Stomach (tissue), 9 donors: ENCODE results near the gene ROBO3. TPM values are rescaled to one million over a fixed set of nuclear protein-coding genes. Genes with fewer than 3 reads are reported as not detected.

ENCODE experiments used
- DNase-seq, 2 donors: peaks; one replicate each; pipeline versions ENCODE4 v3.0.0 to v3.0.0-alpha.2; 2013 to 2019
- H3K27ac ChIP-seq, 5 donors: fragments of 200-600 bp in 4 of 5; sonication (generic) in 4 of 5; one replicate each; pipeline ENCODE4 v1.5.1; 2013 to 2019; ENCODE audit warnings: mild to moderate bottlenecking in 1 of 5, moderate library complexity in 1 of 5
- H3K27me3 ChIP-seq, 3 donors: fragments of 200-600 bp; sonication (generic); one replicate each; pipeline ENCODE4 v1.5.1; 2017 to 2019; ENCODE audit warnings: mixed run types in 1 of 3
- H3K36me3 ChIP-seq, 4 donors: fragments of 200-600 bp; sonication (generic); 1 replicate in 3 of 4; 2 replicates in 1 of 4; pipeline ENCODE4 v1.5.1; 2016 to 2019
- H3K4me1 ChIP-seq, 4 donors: fragments of 200-600 bp; sonication (generic); one replicate each; pipeline ENCODE4 v1.5.1; 2016 to 2019
- H3K4me3 ChIP-seq, 4 donors: fragments of 200-600 bp; sonication (generic) in 3 of 4; one replicate each; pipeline ENCODE4 v1.5.1; 2016 to 2019; ENCODE audit warnings: mild to moderate bottlenecking in 1 of 4
- H3K9me3 ChIP-seq, 4 donors: fragments of 200-600 bp; sonication (generic); one replicate each; pipeline ENCODE4 v1.5.1; 2016 to 2019
- CTCF ChIP-seq, 7 experiments: fragments of 450-650 bp in 4 of 7; fragments of 200-600 bp in 3 of 7; sonication (generic) in 3 of 7; IDR thresholded peaks; one replicate each; pipeline ENCODE4 v1.5.1; 2016 to 2019; ENCODE audit warnings: antibody characterized with exemption in 7 of 7, control low read depth in 2 of 7, mild to moderate bottlenecking in 1 of 7
- EP300 ChIP-seq: sonication (generic); formaldehyde crosslinking; IDR thresholded peaks from one replicate; pipeline ENCODE4 v1.6.1; 2017; ENCODE audit warnings: antibody characterized with exemption
- POLR2A ChIP-seq, 4 donors: fragments of 450-650 bp; IDR thresholded peaks; one replicate each; pipeline ENCODE4 v1.6.1; 2016; ENCODE audit warnings: antibody characterized with exemption in 4 of 4, control low read depth in 2 of 4, mild to moderate bottlenecking in 1 of 4, moderate library complexity in 1 of 4
- POLR2AphosphoS5 ChIP-seq, 3 donors: sonication (generic); formaldehyde crosslinking; IDR thresholded peaks; one replicate each; pipeline ENCODE4 v1.6.1; 2016; ENCODE audit warnings: antibody characterized with exemption in 3 of 3
- WGBS, 5 donors: extraction: QIAGEN DNeasy Blood & Tissue Kit in 3 of 5; methylation state at CpG; one replicate each; pipeline versions ENCODE4 v1.1.5 to v1.1.7; 2013 to 2018; 5-methylcytosine and 5-hydroxymethylcytosine counted together
- intact Hi-C: fragments of 100-400 bp; cut with DNase I; formaldehyde crosslinking; loops from one replicate; pipeline ENCODE4 v1.15.1; 2023; ENCODE audit warnings: low total_unique reads
- polyA plus RNA-seq, 3 donors: library from polyadenylated mRNA; stranded (reverse); fragments of 200-250 nt; gene quantifications; one replicate each; pipeline ENCODE4 v1.2.3, GENCODE V29; 2013
- total RNA-seq, 5 donors: library from RNA; depleted of rRNA; stranded (reverse); fragments of >200 nt; gene quantifications; one replicate each; pipeline versions ENCODE4 v1.1.0 to v1.2.3, GENCODE V29; 2014 to 2016
- donor health status: healthy with polysubstance abuse.
- donor health status: Bipolar disorder and iron deficiency.
- donor health status: healthy.

The ROBO3 gene
- total and polyA plus RNA-seq, 8 donors, result 1.7 to 39.1 (median 5.1) TPM; not detected in 1

DNA sequence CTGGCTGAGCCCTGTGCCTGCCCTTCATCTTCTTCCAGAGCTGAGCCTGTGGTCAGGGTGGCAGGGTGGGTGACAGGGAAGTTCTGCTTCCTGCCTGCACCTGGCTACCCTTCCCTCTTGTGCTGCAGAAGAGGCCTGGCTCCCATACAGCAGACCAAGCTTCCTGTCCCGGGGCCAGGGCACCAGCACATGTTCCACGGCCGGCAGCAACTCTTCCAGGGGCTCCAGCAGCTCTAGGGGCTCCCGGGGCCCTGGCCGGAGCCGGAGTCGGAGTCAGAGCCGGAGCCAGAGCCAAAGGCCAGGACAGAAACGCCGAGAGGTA, 15.0 kb downstream of the ROBO3 start:
- peak overlapping the region in 1 of 5 donors; percentile 20 for H3K27ac ChIP-seq
- peaks cover 0 to 21% (median 6%) of the 10 kb centered on the region in 3 donors for H3K27me3 ChIP-seq
- TF ChIP-seq POLR2A (IDR thresholded peaks at IDR 0.05) (no peak), POLR2AphosphoS5 (IDR thresholded peaks at IDR 0.05) (no peak), CTCF (IDR thresholded peaks at IDR 0.05) (no peak), EP300 (no peak)
- H3K4me1 ChIP-seq, result peaks cover 22 to 36% (median 31%) of the 10 kb centered on the region in 4 donors
- 65 to 82% (median 75%) methylated on average over 10 of the region's 10 CpGs for WGBS, 5 donors
- intact Hi-C loops, result no loop called here
- no peaks in the 10 kb centered on the region for H3K9me3 ChIP-seq
- no peak overlapping the region for H3K4me3 ChIP-seq
- H3K36me3 ChIP-seq, result no peaks in the 10 kb centered on the region
- DNase-seq, result no peak

GRCh38 chr11:124880958-124881357, 15.7 kb downstream of the ROBO3 start:
- Histone ChIP-seq H3K9me3 (no peaks in the 10 kb centered on the region), H3K36me3 (no peaks in the 10 kb centered on the region), H3K27ac (no peak overlapping the region), H3K4me3 (no peak overlapping the region), H3K4me1 (peaks cover 19 to 29% (median 26%) of the 10 kb centered on the region in 4 donors), H3K27me3 (peaks cover 0 to 21% (median 6%) of the 10 kb centered on the region in 3 donors)
- no peak for TF ChIP-seq POLR2A (IDR thresholded peaks at IDR 0.05)
- no peak for TF ChIP-seq CTCF (IDR thresholded peaks at IDR 0.05)
- TF ChIP-seq POLR2AphosphoS5 (IDR thresholded peaks at IDR 0.05), result no peak
- TF ChIP-seq EP300, result no peak
- WGBS, 5 donors, result 68 to 87% (median 81%) methylated on average over 3 of the region's 3 CpGs
- intact Hi-C loops, result no loop called here
- no peak for DNase-seq

GRCh38 chr11:124882339-124883071, 17.3 kb downstream of the ROBO3 start:
- Histone ChIP-seq H3K36me3 (no peaks in the 10 kb centered on the region), H3K27me3 (peaks cover 0 to 30% (median 0%) of the 10 kb centered on the region in 3 donors), H3K27ac (peak overlapping the region in 3 of 5 donors; percentile 24 to 72 (median 43)), H3K4me3 (no peak overlapping the region), H3K9me3 (no peaks in the 10 kb centered on the region), H3K4me1 (peaks cover 8 to 16% (median 13%) of the 10 kb centered on the region in 4 donors)
- TF ChIP-seq POLR2AphosphoS5 (IDR thresholded peaks at IDR 0.05), result peak in 1 of 3 donors; percentile 14
- no peak for TF ChIP-seq EP300
- TF ChIP-seq CTCF (IDR thresholded peaks at IDR 0.05), result no peak
- TF ChIP-seq POLR2A (IDR thresholded peaks at IDR 0.05), result no peak
- DNase-seq, result peak in 1 of 2 donors; percentile 34
- WGBS, 5 donors, result 44 to 53% (median 46%) methylated on average over 11 of the region's 11 CpGs
- intact Hi-C loops, result no loop called here

GRCh38 chr11:124884340-124884739, 19.1 kb downstream of the ROBO3 start:
- 80 to 100% (median 87%) methylated on average over 1 of the region's 1 CpG for WGBS, 5 donors
- peaks cover 0 to 31% (median 0%) of the 10 kb centered on the region in 3 donors for H3K27me3 ChIP-seq
- no peaks in the 10 kb centered on the region for H3K9me3 ChIP-seq
- peak in 1 of 2 donors; percentile 0 for DNase-seq
- H3K4me1 ChIP-seq, result peaks cover 8 to 13% (median 12%) of the 10 kb centered on the region in 4 donors
- H3K36me3 ChIP-seq, result no peaks in the 10 kb centered on the region
- TF ChIP-seq EP300 (no peak), CTCF (IDR thresholded peaks at IDR 0.05) (no peak), POLR2A (IDR thresholded peaks at IDR 0.05) (no peak), POLR2AphosphoS5 (IDR thresholded peaks at IDR 0.05) (no peak)
- H3K27ac ChIP-seq, result no peak overlapping the region
- intact Hi-C loops, result no loop called here
- no peak overlapping the region for H3K4me3 ChIP-seq
